Esophagus muscularis mucosa (tissue), 4 donors: ENCODE results near the gene DNAH3.

Experiments
- EP300 ChIP-seq: sonication (generic); formaldehyde crosslinking; IDR thresholded peaks from one replicate; pipeline ENCODE4 v1.6.1; 2017; ENCODE audit warnings: antibody characterized with exemption
- POLR2A ChIP-seq: fragments of 450-650 bp; IDR thresholded peaks from one replicate; pipeline ENCODE4 v1.6.1; 2017; ENCODE audit warnings: antibody characterized with exemption, moderate library complexity, mild to moderate bottlenecking, low read depth
- POLR2AphosphoS5 ChIP-seq, 2 donors: sonication (generic); formaldehyde crosslinking; IDR thresholded peaks; one replicate each; pipeline ENCODE4 v1.6.1; 2017; ENCODE audit warnings: antibody characterized with exemption in 2 of 2
- TF ChIP-seq, protein P1 (sequence below), 3 experiments: fragments of 200-600 bp in 2 of 3; fragments of 450-650 bp in 1 of 3; sonication (generic) in 2 of 3; IDR thresholded peaks; one replicate each; pipeline ENCODE4 v1.5.1; 2017 to 2019; ENCODE audit warnings: antibody characterized with exemption in 3 of 3, mild to moderate bottlenecking in 2 of 3, moderate library complexity in 1 of 3

- TF ChIP-seq, protein P1, sequence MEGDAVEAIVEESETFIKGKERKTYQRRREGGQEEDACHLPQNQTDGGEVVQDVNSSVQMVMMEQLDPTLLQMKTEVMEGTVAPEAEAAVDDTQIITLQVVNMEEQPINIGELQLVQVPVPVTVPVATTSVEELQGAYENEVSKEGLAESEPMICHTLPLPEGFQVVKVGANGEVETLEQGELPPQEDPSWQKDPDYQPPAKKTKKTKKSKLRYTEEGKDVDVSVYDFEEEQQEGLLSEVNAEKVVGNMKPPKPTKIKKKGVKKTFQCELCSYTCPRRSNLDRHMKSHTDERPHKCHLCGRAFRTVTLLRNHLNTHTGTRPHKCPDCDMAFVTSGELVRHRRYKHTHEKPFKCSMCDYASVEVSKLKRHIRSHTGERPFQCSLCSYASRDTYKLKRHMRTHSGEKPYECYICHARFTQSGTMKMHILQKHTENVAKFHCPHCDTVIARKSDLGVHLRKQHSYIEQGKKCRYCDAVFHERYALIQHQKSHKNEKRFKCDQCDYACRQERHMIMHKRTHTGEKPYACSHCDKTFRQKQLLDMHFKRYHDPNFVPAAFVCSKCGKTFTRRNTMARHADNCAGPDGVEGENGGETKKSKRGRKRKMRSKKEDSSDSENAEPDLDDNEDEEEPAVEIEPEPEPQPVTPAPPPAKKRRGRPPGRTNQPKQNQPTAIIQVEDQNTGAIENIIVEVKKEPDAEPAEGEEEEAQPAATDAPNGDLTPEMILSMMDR (IDR thresholded peaks at IDR 0.05), result no peak
- TF ChIP-seq POLR2A (no peak), EP300 (no peak), POLR2AphosphoS5 (IDR thresholded peaks at IDR 0.05) (no peak)
Observed at GRCh38 chr16:20931066-20931600, 219.5 kb downstream of the DNAH3 start.
